ENCODE data around the gene PSMA7. TPM values are rescaled to one million over a fixed set of nuclear protein-coding genes. Genes with fewer than 3 reads are reported as not detected.

The PSMA7 gene
- total and polyA plus RNA-seq, 2 of the 8 experiments (the other 6 are each of a cell fraction or from before 2014, with no cell fraction given): 361 to 648 TPM

DNA sequence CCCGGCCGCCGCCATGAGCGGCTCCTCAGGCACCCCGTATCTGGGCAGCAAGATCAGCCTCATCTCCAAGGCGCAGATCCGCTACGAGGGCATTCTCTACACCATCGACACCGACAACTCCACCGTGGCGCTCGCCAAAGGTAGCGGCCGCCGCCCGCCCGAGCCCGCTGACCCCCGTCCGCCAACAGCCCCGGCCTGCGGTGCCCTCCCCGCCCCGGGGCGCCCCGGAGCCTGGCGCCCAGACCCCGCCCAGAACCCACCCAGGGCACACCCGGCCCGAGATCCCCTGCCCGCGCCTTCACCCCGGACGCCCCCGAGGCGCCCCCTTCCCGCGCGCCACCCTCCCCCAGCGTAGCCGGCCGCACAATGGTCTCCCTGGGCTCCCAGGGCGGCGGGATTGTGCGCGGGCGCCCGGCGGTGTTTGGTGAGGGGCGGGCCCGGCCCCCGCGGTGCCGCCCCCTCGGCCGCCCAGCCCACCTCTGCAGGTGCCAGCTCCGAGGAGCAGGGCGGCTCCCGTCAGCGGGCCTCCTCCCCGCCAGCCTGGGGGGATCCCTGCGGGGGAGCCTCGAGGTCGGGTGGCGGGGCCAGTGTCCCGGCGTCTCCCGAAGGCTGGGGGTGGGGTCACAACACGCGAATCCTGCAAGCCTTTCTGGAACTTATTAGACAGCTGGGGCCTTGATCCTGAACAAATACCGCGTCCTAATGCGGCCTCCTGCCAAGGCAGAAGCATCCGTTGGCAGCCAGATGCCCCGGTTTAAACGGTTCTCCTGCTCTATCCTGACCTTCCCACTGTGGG, 20.3 kb downstream of the PSMA7 start:
- no peak overlapping the region for H3K14ac ChIP-seq (ENCODE audit: insufficient read length)
- H2BK12ac ChIP-seq (ENCODE audit: low read depth, low read length): no peak overlapping the region
- H3K27me3 ChIP-seq (replicated peaks in 1 of 4; ENCODE audit: control insufficient read depth in 3 of 4, extremely low read depth in 1 of 4, insufficient read depth in 3 of 4, low read length in 3 of 4): no peaks in the 10 kb centered on the region; a peak in 1 of 7 replicates
- peak overlapping the region; percentile 81 to 86 for H3K4me2 ChIP-seq (ENCODE audit: insufficient read depth in 1 of 2, low read depth in 2 of 2, low read length in 2 of 2)
- H3K56ac ChIP-seq (replicated peaks; ENCODE audit: insufficient read length, low read depth, low read length): no peak overlapping the region
- WGBS, 2 experiments (ENCODE audit: extremely low coverage in 1 of 2, insufficient coverage in 1 of 2, insufficient read length in 1 of 2, insufficient replicate concordance in 2 of 2, low coverage in 1 of 2, low lambda C conversion rate in 2 of 2, missing lambda C conversion rate in 1 of 2): 4% methylated on average over 32 of the region's 77 CpGs; no CpG with 5 or more reads in 1 of the 2 experiments
- H3K4me3 ChIP-seq (ENCODE audit: extremely low read depth in 1 of 4, insufficient read depth in 2 of 4, low read depth in 3 of 4, low read length in 4 of 4): peak overlapping the region; percentile 65 to 98 (median 78)
- peaks cover 18% of the 10 kb centered on the region for H3K79me1 ChIP-seq (ENCODE audit: low read depth, low read length)
- H3K27ac ChIP-seq (ENCODE audit: low read depth, low read length): peak overlapping the region; percentile 34; the same call in 1 of the 2 replicates
- peak overlapping the region; percentile 75 to 84 (median 82) for H3K9ac ChIP-seq (replicated peaks in 1 of 4; ENCODE audit: extremely low read depth in 1 of 4, low read depth in 3 of 4, low read length in 3 of 4)
- H4K20me1 ChIP-seq (replicated peaks in 1 of 2; ENCODE audit: control insufficient read depth in 1 of 2, insufficient read depth in 2 of 2, low read length in 2 of 2): peaks cover 24 to 27% of the 10 kb centered on the region in 2 experiments
- no peak overlapping the region for H2AFZ ChIP-seq (ENCODE audit: low read length)
- peaks cover 27 to 37% (median 29%) of the 10 kb centered on the region in 4 experiments for H3K36me3 ChIP-seq (ENCODE audit: control insufficient read depth in 2 of 4, insufficient read depth in 4 of 4, low read length in 3 of 4)
- peaks cover 13 to 36% of the 10 kb centered on the region in 2 experiments for H3K79me2 ChIP-seq (ENCODE audit: control insufficient read depth in 1 of 2, insufficient read depth in 2 of 2, low read length in 2 of 2)
- peaks cover 5% of the 10 kb centered on the region; the same call in 1 of the 2 replicates for H3K23me2 ChIP-seq (ENCODE audit: low read depth, low read length)
- no peak overlapping the region for H3K4ac ChIP-seq (replicated peaks; ENCODE audit: insufficient read length, low read depth, low read length)
- peak overlapping the region; percentile 91 for H4K91ac ChIP-seq (replicated peaks; ENCODE audit: insufficient read length, low read length)
- H2AK5ac ChIP-seq (ENCODE audit: low read depth, low read length): no peak overlapping the region
- H2BK20ac ChIP-seq (ENCODE audit: low read length): no peak overlapping the region
- ChIA-PET CTCF (ENCODE audit: partially characterized antibody) (interaction anchor here (2.2 to 5.4 kb wide), 3 partner anchors 11 to 112 kb away, joined by 8 to 57 read pairs (median 13); no protein-coding TSS in a partner anchor), POLR2A (ENCODE audit: partially characterized antibody) (interaction anchor here (1.1 to 12.2 kb wide), 11 partner anchors 12 to 114 kb away, joined by 3 to 125 read pairs (median 4); partner anchors contain the start of genes PSMA7, SS18L1 and TAF4)
- H4K5ac ChIP-seq (ENCODE audit: insufficient read length, low read depth, low read length): peak overlapping the region; percentile 54
- no peak overlapping the region for H2BK120ac ChIP-seq (replicated peaks; ENCODE audit: low read depth, low read length)
- no peak overlapping the region for H3K23ac ChIP-seq (ENCODE audit: insufficient read length)
- H2BK15ac ChIP-seq (ENCODE audit: low read length): no peak overlapping the region
- H3K4me1 ChIP-seq (replicated peaks in 1 of 4; ENCODE audit: control insufficient read depth in 3 of 4, insufficient read depth in 4 of 4, low read length in 3 of 4): peaks cover 4 to 13% (median 7%) of the 10 kb centered on the region in 4 experiments
- H4K8ac ChIP-seq (ENCODE audit: extremely low read depth, insufficient read depth, low read length): 0 out of 2 replicates have a peak overlapping the region, but pooled peaks have one; percentile 12
- FAIRE-seq: no peak
- no peaks in the 10 kb centered on the region for H3K9me3 ChIP-seq (ENCODE audit: insufficient read depth in 2 of 2, low read depth in 1 of 2, low read length in 1 of 2)
- no peak for DNase-seq (ENCODE audit: low read depth in 1 of 2, low spot score in 2 of 2)
- peak overlapping the region; percentile 83; the same call in 1 of the 2 replicates for H3K18ac ChIP-seq (ENCODE audit: extremely low read depth, low read length)
- H2BK5ac ChIP-seq (ENCODE audit: low read depth, low read length): no peak overlapping the region; the same call in 1 of the 2 replicates
- TF ChIP-seq CTCF (IDR thresholded peaks at IDR 0.05; ENCODE audit: control extremely low read depth in 1 of 3, insufficient read depth in 1 of 3, low read depth in 1 of 3, low read length in 3 of 3) (no peak), CEBPB (IDR thresholded peaks at IDR 0.05; ENCODE audit: low read depth, low read length) (no peak), SIN3A (conservative IDR thresholded peaks at IDR 0.05 in 1 of 2, IDR thresholded peaks at IDR 0.05 in 1 of 2; ENCODE audit: low read depth in 1 of 2, low read length in 2 of 2) (0 out of 4 replicates have a peak, but pooled peaks of 1 of the 2 experiments have one; percentile 20), CTBP2 (IDR thresholded peaks at IDR 0.05; ENCODE audit: borderline replicate concordance, insufficient read depth, insufficient read length, low read length) (no peak), SRF (IDR thresholded peaks at IDR 0.05; ENCODE audit: low read depth, low read length) (no peak), KDM4A (IDR thresholded peaks at IDR 0.05; ENCODE audit: low read depth, low read length, severe bottlenecking) (peak; percentile 34), BRCA1 (IDR thresholded peaks at IDR 0.05; ENCODE audit: low read depth, low read length) (no peak), POU5F1 (IDR thresholded peaks at IDR 0.05; ENCODE audit: low read depth, low read length) (no peak)
